Endothelial cell (in vitro differentiated cells): ENCODE measurements around the gene U2AF1. TPM values are rescaled to one million over a fixed set of nuclear protein-coding genes. Genes with fewer than 3 reads are reported as not detected.
"Not testable (repeated sequence)": the region's sequence is repeated elsewhere in the genome, so short reads cannot be mapped to it uniquely, and the experiment has no call there.

Experiments
- DNase-seq: peaks from one replicate; pipeline ENCODE4 v3.0.0; 2021; ENCODE audit warnings: low spot score
- H3K27ac Mint-ChIP-seq: one replicate; pipeline ENCODE4 v1.8.0; 2021; ENCODE audit warnings: mixed read lengths, inconsistent platforms; ENCODE audit not compliant: unreplicated experiment
- H3K27me3 Mint-ChIP-seq: one replicate; pipeline ENCODE4 v1.8.0; 2021; ENCODE audit warnings: mild to moderate bottlenecking, moderate library complexity, mixed read lengths, inconsistent platforms; ENCODE audit not compliant: unreplicated experiment
- H3K36me3 Mint-ChIP-seq: one replicate; pipeline ENCODE4 v1.8.0; 2021; ENCODE audit warnings: mild to moderate bottlenecking, low read depth, mixed read lengths, inconsistent platforms; ENCODE audit not compliant: unreplicated experiment
- H3K4me1 Mint-ChIP-seq: one replicate; pipeline ENCODE4 v1.8.0; 2021; ENCODE audit warnings: mild to moderate bottlenecking, mixed read lengths, inconsistent platforms; ENCODE audit not compliant: unreplicated experiment
- H3K4me3 Mint-ChIP-seq: one replicate; pipeline ENCODE4 v1.8.0; 2021; ENCODE audit warnings: mild to moderate bottlenecking, mixed read lengths, inconsistent platforms; ENCODE audit not compliant: unreplicated experiment
- H3K9me3 Mint-ChIP-seq: one replicate; pipeline ENCODE4 v1.8.0; 2021; ENCODE audit warnings: mixed read lengths, inconsistent platforms; ENCODE audit not compliant: unreplicated experiment
- long read RNA-seq: library from polyadenylated mRNA; unstranded; transcript quantifications from one replicate; pipeline ENCODE4 v2.0.0, GENCODE V29; 2020; ENCODE audit not compliant: unreplicated experiment
- total RNA-seq: library from RNA; stranded (reverse); fragmentation: NEBNext Ultra II Directional; extraction: Animal tissue kit (Norgen Biotek cat#: 25700); gene quantifications from one replicate; pipeline ENCODE4 v1.2.1, GENCODE V29; 2021; ENCODE audit not compliant: unreplicated experiment

Gene U2AF1, protein sequence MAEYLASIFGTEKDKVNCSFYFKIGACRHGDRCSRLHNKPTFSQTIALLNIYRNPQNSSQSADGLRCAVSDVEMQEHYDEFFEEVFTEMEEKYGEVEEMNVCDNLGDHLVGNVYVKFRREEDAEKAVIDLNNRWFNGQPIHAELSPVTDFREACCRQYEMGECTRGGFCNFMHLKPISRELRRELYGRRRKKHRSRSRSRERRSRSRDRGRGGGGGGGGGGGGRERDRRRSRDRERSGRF
- total RNA-seq: 28.6 TPM
- long read RNA-seq, transcript U2AF1-201 (8 exons, 962 nt): major isoform, 27 of 40 reads
- long read RNA-seq, transcript U2AF1-202 (8 exons, 940 nt): minor isoform, 8 of 40 reads
- long read RNA-seq, partial matches to known transcripts: 0 of 40 reads
- long read RNA-seq, other reads (novel, unspliced or antisense): 2 of 40 reads

DNA sequence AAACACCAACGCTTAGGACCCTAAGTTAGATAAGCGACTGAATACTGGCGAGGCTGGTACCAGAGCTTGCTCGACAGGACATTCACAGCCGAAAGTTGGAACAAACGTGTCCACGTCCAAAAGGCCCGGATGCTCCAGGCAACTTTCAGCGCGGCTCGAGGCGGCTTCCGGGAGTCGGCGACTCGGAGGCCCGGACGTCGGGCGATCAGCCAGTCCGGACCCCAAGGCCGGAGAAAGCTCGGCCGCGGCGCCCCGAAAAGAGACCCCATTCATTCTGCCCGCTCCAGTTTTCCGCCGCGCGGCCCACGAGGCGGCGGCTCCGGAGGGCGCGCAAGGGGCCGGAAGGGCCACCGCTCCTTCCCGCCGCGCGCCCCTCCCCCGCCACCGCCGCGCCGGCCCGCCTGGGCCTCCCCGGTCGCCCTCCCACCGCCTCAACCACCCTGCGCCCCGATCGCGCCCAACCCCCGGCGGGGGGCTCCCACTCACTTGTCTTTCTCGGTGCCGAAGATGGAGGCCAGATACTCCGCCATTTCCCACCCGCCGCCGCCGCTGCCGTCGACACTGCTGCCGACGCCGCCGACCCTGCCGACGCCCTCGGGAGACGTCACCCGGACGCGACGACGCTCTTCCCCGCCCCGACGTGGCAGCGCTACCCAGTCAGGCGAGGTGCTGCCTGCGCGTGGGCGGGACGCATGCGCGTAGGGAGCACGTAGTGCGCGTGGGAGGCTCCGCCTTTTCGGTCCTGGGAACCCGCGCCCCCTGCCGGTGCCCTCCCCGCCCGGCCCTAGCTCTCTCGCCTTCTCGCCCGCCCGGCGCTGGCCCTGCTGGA lies at the start of gene U2AF1:
TSS of gene U2AF1 (minus strand) at position 606 of the 829 bp plus-strand sequence. CDS start at position 530, 76 bp downstream.
- peak; percentile 46 for DNase-seq
- H3K4me1 Mint-ChIP-seq, H3K27ac Mint-ChIP-seq, H3K4me3 Mint-ChIP-seq, H3K36me3 Mint-ChIP-seq, H3K27me3 Mint-ChIP-seq, H3K9me3 Mint-ChIP-seq: not testable (repeated sequence)

DNA sequence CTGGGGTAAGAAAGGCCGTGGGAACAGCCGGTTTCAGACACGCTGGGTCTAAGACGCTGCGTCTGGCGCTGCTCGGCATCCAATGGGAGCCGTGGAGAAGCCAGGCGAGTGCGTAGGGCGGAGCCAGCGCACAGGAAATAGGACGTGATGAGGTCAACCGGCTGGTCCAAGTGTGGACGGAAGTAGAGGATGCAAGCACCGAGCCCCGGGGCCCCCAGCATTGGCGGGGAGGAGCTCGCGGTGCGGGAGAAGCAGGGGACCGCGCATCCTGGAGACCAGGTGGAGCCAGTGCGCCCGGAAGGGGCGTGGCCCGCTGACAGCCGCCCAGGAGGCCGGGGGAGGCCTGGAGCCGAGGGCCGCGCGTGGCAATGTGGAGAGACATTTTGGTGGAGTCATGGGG lies 46.2 kb upstream of the U2AF1 start:
- not testable (repeated sequence) for DNase-seq, H3K9me3 Mint-ChIP-seq, H3K4me3 Mint-ChIP-seq, H3K27me3 Mint-ChIP-seq, H3K4me1 Mint-ChIP-seq, H3K27ac Mint-ChIP-seq, H3K36me3 Mint-ChIP-seq

DNA sequence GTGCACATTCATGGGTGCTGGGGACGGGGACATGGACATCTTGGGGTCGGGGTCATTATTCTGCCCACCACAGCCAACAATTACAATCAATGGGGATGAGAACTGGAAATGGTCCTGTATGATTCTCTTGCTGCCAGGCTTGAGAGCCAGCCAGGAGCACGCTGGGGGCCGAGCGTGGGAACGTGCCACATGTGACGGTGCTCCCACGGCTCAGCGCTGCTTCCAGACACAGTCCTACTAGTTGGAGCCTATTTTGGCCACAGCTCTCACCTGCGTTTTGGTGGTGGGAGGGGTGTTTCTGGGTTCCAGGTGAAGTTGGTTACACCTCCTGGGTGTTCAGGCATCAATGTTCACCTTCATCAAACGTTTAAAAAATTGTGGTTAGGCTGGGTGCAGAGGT lies 42.0 kb upstream of the U2AF1 start:
- not testable (repeated sequence) for H3K9me3 Mint-ChIP-seq, H3K36me3 Mint-ChIP-seq, H3K27ac Mint-ChIP-seq, DNase-seq, H3K27me3 Mint-ChIP-seq, H3K4me3 Mint-ChIP-seq, H3K4me1 Mint-ChIP-seq

DNA sequence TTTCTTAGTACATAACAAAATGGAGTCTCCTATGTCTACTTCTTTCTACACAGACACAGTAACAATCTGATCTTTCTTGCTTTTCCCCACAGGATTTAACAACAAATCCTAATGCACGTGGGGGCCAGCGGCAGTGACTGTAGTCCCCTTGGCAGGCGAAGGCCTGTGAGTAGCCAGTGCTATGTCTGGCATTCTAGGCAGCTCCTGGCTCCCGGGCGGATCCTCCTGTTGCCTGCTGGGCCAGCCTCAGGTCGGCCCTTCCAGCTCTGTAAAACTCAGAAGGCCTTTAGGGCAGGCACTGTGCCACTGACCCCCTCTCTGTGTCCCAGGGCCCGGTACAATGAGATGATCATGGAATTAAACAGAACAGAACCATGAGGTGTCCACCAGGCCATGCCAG lies 40.6 kb upstream of the U2AF1 start:
- H3K27ac Mint-ChIP-seq, H3K4me1 Mint-ChIP-seq, H3K36me3 Mint-ChIP-seq, DNase-seq, H3K27me3 Mint-ChIP-seq, H3K4me3 Mint-ChIP-seq, H3K9me3 Mint-ChIP-seq: not testable (repeated sequence)

DNA sequence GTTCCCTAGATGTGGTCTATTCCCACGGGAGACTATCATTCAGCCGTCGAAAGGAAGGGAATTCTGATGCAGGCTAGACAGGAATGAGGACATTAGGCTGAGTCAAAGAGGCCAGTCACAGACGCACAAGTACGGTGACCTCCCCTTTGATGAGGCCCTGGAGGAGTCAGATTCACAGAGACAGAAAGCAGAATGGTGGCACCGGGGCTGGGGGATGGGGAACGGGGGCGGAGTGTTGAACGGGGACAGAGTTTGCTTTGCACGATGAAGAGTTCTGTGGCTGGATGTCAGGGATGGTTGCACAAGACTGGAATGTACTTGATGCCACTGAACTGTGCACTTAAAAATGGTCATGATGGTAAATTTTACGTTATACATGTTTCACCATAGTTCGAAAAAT lies 39.3 kb upstream of the U2AF1 start:
- not testable (repeated sequence) for H3K36me3 Mint-ChIP-seq, H3K27ac Mint-ChIP-seq, H3K4me3 Mint-ChIP-seq, DNase-seq, H3K27me3 Mint-ChIP-seq, H3K9me3 Mint-ChIP-seq, H3K4me1 Mint-ChIP-seq

DNA sequence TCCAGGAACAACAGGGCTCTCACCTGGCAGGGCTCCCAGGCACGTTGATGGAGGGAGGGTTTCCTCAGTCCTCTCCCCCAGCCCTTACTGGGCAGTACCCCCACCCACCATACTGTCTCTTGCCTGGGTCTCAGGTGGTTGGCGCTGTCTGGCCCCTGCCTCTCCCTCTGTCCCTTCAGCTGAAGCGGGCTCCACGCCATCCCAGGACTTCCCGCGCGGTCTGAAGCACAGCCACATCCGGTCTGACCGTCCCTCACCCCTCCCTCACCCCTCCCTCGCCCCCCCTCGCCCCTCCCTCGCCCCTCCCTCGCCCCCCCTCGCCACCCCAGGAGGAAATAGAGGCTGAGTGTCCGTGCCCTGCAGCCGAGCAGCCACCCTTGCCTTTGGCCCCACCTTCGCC lies 34.0 kb upstream of the U2AF1 start:
- H3K4me3 Mint-ChIP-seq, H3K27me3 Mint-ChIP-seq, H3K4me1 Mint-ChIP-seq, DNase-seq, H3K9me3 Mint-ChIP-seq, H3K36me3 Mint-ChIP-seq, H3K27ac Mint-ChIP-seq: not testable (repeated sequence)

DNA sequence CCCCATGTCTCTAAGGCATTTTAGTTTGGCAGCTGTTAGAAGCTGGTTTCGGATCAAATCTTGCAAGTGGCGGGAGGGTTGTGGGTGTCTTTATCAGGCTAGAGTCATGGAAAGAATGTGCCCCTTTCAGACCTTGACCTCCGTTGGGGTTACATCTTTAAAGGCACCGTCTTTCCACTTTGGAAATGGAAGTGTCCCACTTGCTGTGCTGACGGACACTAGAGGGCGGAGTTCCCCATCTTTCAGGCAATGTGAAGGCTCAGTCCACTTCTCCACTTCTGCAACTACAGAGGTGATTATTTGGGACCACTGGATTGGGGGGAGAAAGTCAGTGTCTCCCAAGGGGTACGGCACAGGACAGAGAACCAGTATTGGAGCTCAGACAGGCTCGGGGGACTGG lies 31.6 kb upstream of the U2AF1 start:
- H3K27me3 Mint-ChIP-seq, DNase-seq, H3K36me3 Mint-ChIP-seq, H3K4me3 Mint-ChIP-seq, H3K27ac Mint-ChIP-seq, H3K4me1 Mint-ChIP-seq, H3K9me3 Mint-ChIP-seq: not testable (repeated sequence)

GRCh38 chr21:43134520-43134919 lies 27.1 kb upstream of the U2AF1 start:
- not testable (repeated sequence) for H3K27me3 Mint-ChIP-seq, H3K4me3 Mint-ChIP-seq, H3K4me1 Mint-ChIP-seq, H3K36me3 Mint-ChIP-seq, H3K27ac Mint-ChIP-seq, DNase-seq, H3K9me3 Mint-ChIP-seq

- not testable (repeated sequence) for H3K4me1 Mint-ChIP-seq, H3K9me3 Mint-ChIP-seq, H3K4me3 Mint-ChIP-seq, DNase-seq, H3K36me3 Mint-ChIP-seq, H3K27me3 Mint-ChIP-seq, H3K27ac Mint-ChIP-seq
Measured at GRCh38 chr21:43130094-43130493, 22.7 kb upstream of the U2AF1 start.

DNA sequence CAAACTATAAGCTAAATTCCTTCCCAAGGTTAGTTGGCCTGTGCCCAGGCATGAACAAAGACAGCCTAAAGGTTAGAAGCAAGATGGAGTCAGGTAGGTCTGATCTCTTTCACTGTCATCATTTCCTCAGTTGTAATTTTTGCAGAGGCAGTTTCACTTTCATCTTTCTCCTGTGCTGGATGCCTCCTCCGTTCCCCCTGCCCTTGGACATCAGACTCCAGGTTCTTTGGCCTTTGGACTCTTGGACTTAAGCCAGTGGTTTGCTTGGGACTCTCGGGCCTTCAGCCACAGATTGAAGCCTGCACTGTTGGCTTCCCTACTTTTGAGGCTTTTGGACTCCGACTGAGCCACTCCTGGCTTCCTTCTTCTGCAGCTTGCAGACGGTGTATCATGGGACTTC lies 8.6 kb upstream of the U2AF1 start:
- H3K9me3 Mint-ChIP-seq, H3K27me3 Mint-ChIP-seq, H3K36me3 Mint-ChIP-seq: not testable (repeated sequence)

DNA sequence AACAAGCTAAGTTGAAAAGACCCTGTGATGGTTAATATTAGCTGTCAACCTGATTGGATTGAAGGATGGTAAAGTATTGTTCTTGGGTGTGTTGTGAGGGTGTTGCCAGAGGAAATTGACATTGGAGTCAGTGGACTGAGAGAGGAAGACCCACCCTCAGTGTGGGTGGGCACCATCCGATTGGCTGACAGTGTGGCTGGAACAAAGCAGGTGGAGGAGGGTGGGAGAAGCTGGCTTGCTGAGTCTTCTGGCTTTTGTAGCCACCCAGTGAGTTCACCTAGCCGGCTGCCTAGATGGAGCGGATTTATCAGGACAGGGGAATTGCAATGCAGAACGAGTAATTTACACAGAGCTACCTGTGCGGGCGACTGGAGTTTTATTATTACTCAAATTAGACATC lies 7.1 kb upstream of the U2AF1 start:
- not testable (repeated sequence) for H3K27ac Mint-ChIP-seq, H3K27me3 Mint-ChIP-seq

More for the DNA sequence above, 8.6 kb upstream of the U2AF1 start:
- H3K4me1 Mint-ChIP-seq, H3K4me3 Mint-ChIP-seq, H3K27ac Mint-ChIP-seq, DNase-seq: not testable (repeated sequence)

GRCh38 chr21:43109006-43109405 lies 1.6 kb upstream of the U2AF1 start:
- DNase-seq, H3K27me3 Mint-ChIP-seq, H3K36me3 Mint-ChIP-seq, H3K27ac Mint-ChIP-seq, H3K4me1 Mint-ChIP-seq, H3K9me3 Mint-ChIP-seq, H3K4me3 Mint-ChIP-seq: not testable (repeated sequence)

More for the DNA sequence above, 7.1 kb upstream of the U2AF1 start:
- not testable (repeated sequence) for H3K4me1 Mint-ChIP-seq, H3K36me3 Mint-ChIP-seq, DNase-seq, H3K9me3 Mint-ChIP-seq, H3K4me3 Mint-ChIP-seq
